CD14-positive monocyte (primary cell): ENCODE results near the gene SYNGAP1. TPM values are rescaled to one million over a fixed set of nuclear protein-coding genes. Genes with fewer than 3 reads are reported as not detected.

Experiments used
- DNase-seq, 3 donors: peaks; one replicate each; pipeline ENCODE4 v3.0.0-alpha.2; 2011 to 2022
- H2AFZ ChIP-seq: 2 replicates; pipeline ENCODE4 v1.6.0; 2012; ENCODE audit warnings: mild to moderate bottlenecking, low read depth, low read length, inconsistent platforms; ENCODE audit not compliant: insufficient read depth, poor library complexity, severe bottlenecking
- H3K27ac ChIP-seq, 2 donors: 1 replicate in 1 of 2; 2 replicates in 1 of 2; pipeline ENCODE4 v1.5.1; 2012 to 2013; ENCODE audit warnings: low read length in 2 of 2, control low read depth in 1 of 2, inconsistent platforms in 1 of 2, low read depth in 1 of 2, mild to moderate bottlenecking in 1 of 2
- H3K27me3 ChIP-seq, 2 donors: one replicate each; pipeline versions ENCODE4 v1.6.0 to v1.6.1; 2011 to 2013; ENCODE audit warnings: low read length in 2 of 2; ENCODE audit not compliant: control insufficient read depth in 2 of 2, insufficient read depth in 2 of 2
- H3K36me3 ChIP-seq, 2 donors: replicated peaks in 1 of 2; 1 replicate in 1 of 2; 2 replicates in 1 of 2; pipeline versions ENCODE4 v1.5.1 to v1.6.1; 2012 to 2013; ENCODE audit warnings: low read length in 2 of 2, control low read depth in 1 of 2, inconsistent platforms in 1 of 2, mild to moderate bottlenecking in 1 of 2; ENCODE audit not compliant: insufficient read depth in 2 of 2, control insufficient read depth in 1 of 2
- H3K4me1 ChIP-seq, 2 donors: 1 replicate in 1 of 2; 2 replicates in 1 of 2; pipeline versions ENCODE4 v1.5.1 to v1.6.1; 2012 to 2013; ENCODE audit warnings: low read length in 2 of 2, control low read depth in 1 of 2, inconsistent platforms in 1 of 2, mild to moderate bottlenecking in 1 of 2, moderate library complexity in 1 of 2; ENCODE audit not compliant: insufficient read depth in 2 of 2, control insufficient read depth in 1 of 2
- H3K4me2 ChIP-seq: replicated peaks from 2 replicates; pipeline ENCODE3; 2012; ENCODE audit warnings: low read length, moderate library complexity, mild to moderate bottlenecking; ENCODE audit not compliant: poor library complexity, severe bottlenecking; ENCODE audit errors: extremely low read depth
- H3K4me3 ChIP-seq, 3 experiments: fragments of 200-600 bp in 1 of 3; sonication (generic) in 1 of 3; replicated peaks in 1 of 3; 1 replicate in 2 of 3; 2 replicates in 1 of 3; pipeline ENCODE4 v1.5.1; 2011 to 2013; ENCODE audit warnings: low read length in 3 of 3, mild to moderate bottlenecking in 3 of 3, control low read depth in 2 of 3, low read depth in 2 of 3, inconsistent platforms in 1 of 3, moderate library complexity in 1 of 3
- H3K79me2 ChIP-seq: 2 replicates; pipeline ENCODE4 v1.6.0; 2012; ENCODE audit warnings: mild to moderate bottlenecking, control low read depth, inconsistent platforms, low read length, moderate library complexity; ENCODE audit not compliant: insufficient read depth
- H3K9ac ChIP-seq: 2 replicates; pipeline ENCODE4 v1.6.0; 2017; ENCODE audit warnings: low read length, mild to moderate bottlenecking; ENCODE audit not compliant: insufficient read depth, poor library complexity, severe bottlenecking
- H3K9me3 ChIP-seq, 2 donors: replicated peaks in 1 of 2; 1 replicate in 1 of 2; 2 replicates in 1 of 2; pipeline versions ENCODE4 v1.5.1 to v1.6.1; 2012 to 2013; ENCODE audit warnings: low read length in 2 of 2, control low read depth in 1 of 2; ENCODE audit not compliant: control insufficient read depth in 1 of 2, insufficient read depth in 1 of 2
- H4K20me1 ChIP-seq: 2 replicates; pipeline ENCODE4 v1.6.0; 2012; ENCODE audit warnings: mild to moderate bottlenecking, low read length, control low read depth, moderate library complexity; ENCODE audit not compliant: insufficient read depth
- H3K27ac Mint-ChIP-seq, 7 donors: one replicate each; pipeline ENCODE4 v1.8.0; 2020; ENCODE audit warnings: mild to moderate bottlenecking in 7 of 7, mixed read lengths in 7 of 7, moderate library complexity in 6 of 7, inconsistent platforms in 2 of 7
- H3K27me3 Mint-ChIP-seq, 3 donors: one replicate each; pipeline ENCODE4 v1.8.0; 2021 to 2022; ENCODE audit warnings: low read depth in 3 of 3, mild to moderate bottlenecking in 3 of 3, mixed read lengths in 3 of 3, moderate library complexity in 3 of 3, inconsistent platforms in 1 of 3
- H3K36me3 Mint-ChIP-seq, 2 donors: one replicate each; pipeline ENCODE4 v1.8.0; 2020; ENCODE audit warnings: mixed read lengths in 2 of 2, inconsistent platforms in 1 of 2, mild to moderate bottlenecking in 1 of 2
- H3K4me1 Mint-ChIP-seq: one replicate; pipeline ENCODE4 v1.8.0; 2020; ENCODE audit warnings: mild to moderate bottlenecking, mixed read lengths
- H3K4me3 Mint-ChIP-seq, 2 donors: one replicate each; pipeline ENCODE4 v1.8.0; 2020; ENCODE audit warnings: mild to moderate bottlenecking in 2 of 2, mixed read lengths in 2 of 2, moderate library complexity in 1 of 2
- H3K9me3 Mint-ChIP-seq, 7 donors: one replicate each; pipeline ENCODE4 v1.8.0; 2020 to 2022; ENCODE audit warnings: mixed read lengths in 7 of 7, mild to moderate bottlenecking in 6 of 7, moderate library complexity in 6 of 7, inconsistent platforms in 2 of 7
- WGBS: methylation state at CpG from one replicate; pipeline ENCODE4 v1.1.5; 2013; ENCODE audit warnings: missing lambda C conversion rate; ENCODE audit not compliant: insufficient coverage; 5-methylcytosine and 5-hydroxymethylcytosine counted together
- intact Hi-C, 2 donors: fragments of 100-400 bp; cut with micrococcal nuclease; formaldehyde crosslinking; loops; one replicate each; pipeline versions ENCODE4 v1.15.0 to v1.15.1; 2023
- polyA plus RNA-seq, 3 donors: library from polyadenylated mRNA; depleted of rRNA in 1 of 3; unstranded in 2 of 3; stranded (reverse) in 1 of 3; fragments of 300-500 nt in 2 of 3; fragments of >200 nt in 1 of 3; fragmentation: Illumina TruSeq in 2 of 3; gene quantifications; 1 replicate in 2 of 3; 2 replicates in 1 of 3; pipeline ENCODE4 v1.2.3, GENCODE V29; 2012 to 2021
- TF ChIP-seq, protein P1 (sequence below): fragments of 200-600 bp; IDR thresholded peaks from one replicate; pipeline ENCODE4 v1.8.0; 2022; ENCODE audit warnings: antibody characterized with exemption, mild to moderate bottlenecking

The SYNGAP1 gene
- polyA plus RNA-seq, 3 donors, result 4.0 TPM; not detected in 2

- WGBS, result 66% methylated on average over 16 of the region's 16 CpGs
- no peaks in the 10 kb centered on the region for H4K20me1 ChIP-seq
- peak overlapping the region in 6 of 7 donors; percentile 35 to 94 (median 87) for H3K27ac Mint-ChIP-seq
- peaks cover 38 to 50% of the 10 kb centered on the region in 2 donors for H3K4me1 ChIP-seq
- H3K9ac ChIP-seq, result peak overlapping the region; percentile 78
- peak overlapping the region; percentile 88 to 96 (median 95) for H3K4me3 ChIP-seq
- peaks cover 32% of the 10 kb centered on the region for H3K79me2 ChIP-seq
- peak overlapping the region; percentile 89 to 91 for H3K4me3 Mint-ChIP-seq
- H3K36me3 ChIP-seq, result peaks cover 0 to 11% of the 10 kb centered on the region in 2 donors
- DNase-seq, result no peak
- peak overlapping the region in 1 of 2 donors; percentile 82 for H3K27ac ChIP-seq
- peak overlapping the region; percentile 86 for H3K4me2 ChIP-seq
- intact Hi-C loops, result no loop called here
- H3K9me3 ChIP-seq, result no peaks in the 10 kb centered on the region
- TF ChIP-seq, protein P1, sequence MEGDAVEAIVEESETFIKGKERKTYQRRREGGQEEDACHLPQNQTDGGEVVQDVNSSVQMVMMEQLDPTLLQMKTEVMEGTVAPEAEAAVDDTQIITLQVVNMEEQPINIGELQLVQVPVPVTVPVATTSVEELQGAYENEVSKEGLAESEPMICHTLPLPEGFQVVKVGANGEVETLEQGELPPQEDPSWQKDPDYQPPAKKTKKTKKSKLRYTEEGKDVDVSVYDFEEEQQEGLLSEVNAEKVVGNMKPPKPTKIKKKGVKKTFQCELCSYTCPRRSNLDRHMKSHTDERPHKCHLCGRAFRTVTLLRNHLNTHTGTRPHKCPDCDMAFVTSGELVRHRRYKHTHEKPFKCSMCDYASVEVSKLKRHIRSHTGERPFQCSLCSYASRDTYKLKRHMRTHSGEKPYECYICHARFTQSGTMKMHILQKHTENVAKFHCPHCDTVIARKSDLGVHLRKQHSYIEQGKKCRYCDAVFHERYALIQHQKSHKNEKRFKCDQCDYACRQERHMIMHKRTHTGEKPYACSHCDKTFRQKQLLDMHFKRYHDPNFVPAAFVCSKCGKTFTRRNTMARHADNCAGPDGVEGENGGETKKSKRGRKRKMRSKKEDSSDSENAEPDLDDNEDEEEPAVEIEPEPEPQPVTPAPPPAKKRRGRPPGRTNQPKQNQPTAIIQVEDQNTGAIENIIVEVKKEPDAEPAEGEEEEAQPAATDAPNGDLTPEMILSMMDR, result no peak
- peaks cover 15 to 16% of the 10 kb centered on the region in 2 donors for H3K36me3 Mint-ChIP-seq
- no peaks in the 10 kb centered on the region for H3K27me3 ChIP-seq
- peaks cover 0 to 2% (median 0%) of the 10 kb centered on the region in 7 donors for H3K9me3 Mint-ChIP-seq
- H3K4me1 Mint-ChIP-seq, result peaks cover 45% of the 10 kb centered on the region
- H2AFZ ChIP-seq, result peak overlapping the region; percentile 87
- peaks cover 0 to 3% (median 3%) of the 10 kb centered on the region in 3 donors for H3K27me3 Mint-ChIP-seq
Observed at GRCh38 chr6:33455051-33455450, 35.2 kb downstream of the SYNGAP1 start.

GRCh38 chr6:33456156-33456555, 36.3 kb downstream of the SYNGAP1 start:
- Mint-ChIP-seq H3K4me1 (peaks cover 34% of the 10 kb centered on the region), H3K9me3 (peaks cover 0 to 2% (median 0%) of the 10 kb centered on the region in 7 donors), H3K27ac (peak overlapping the region in 1 of 7 donors; percentile 23), H3K27me3 (peaks cover 0 to 3% (median 3%) of the 10 kb centered on the region in 3 donors), H3K4me3 (no peak overlapping the region), H3K36me3 (peaks cover 15 to 16% of the 10 kb centered on the region in 2 donors)
- Histone ChIP-seq H3K4me3 (no peak overlapping the region), H4K20me1 (no peaks in the 10 kb centered on the region), H3K36me3 (peaks cover 0 to 11% of the 10 kb centered on the region in 2 donors), H3K9me3 (no peaks in the 10 kb centered on the region), H3K27ac (no peak overlapping the region), H3K27me3 (no peaks in the 10 kb centered on the region), H3K4me1 (peaks cover 27 to 39% of the 10 kb centered on the region in 2 donors), H2AFZ (no peak overlapping the region), H3K4me2 (no peak overlapping the region), H3K79me2 (peaks cover 32% of the 10 kb centered on the region), H3K9ac (no peak overlapping the region)
- DNase-seq, result no peak
- 97% methylated on average over 12 of the region's 12 CpGs for WGBS
- intact Hi-C loops, result no loop called here
- TF ChIP-seq, protein P1, result no peak
